NOMO-1 treated with DMSO at 0.1 percent for 48 hours (cell line): ENCODE data around the gene SNRPD3.

Experiments
- DNase-seq: peaks from one replicate; lab custom pipeline; 2025; ENCODE audit not compliant: unreplicated experiment; lab: John Stamatoyannopoulos, UW

SNRPD3 gene

GRCh38 chr22:24555165-24556039 is at the start of gene SNRPD3:
TSS of gene SNRPD3 (plus strand) at chr22:24555999. CDS start at chr22:24557675, 1,676 bp downstream.
- peak; percentile 96 for DNase-seq

- peak; percentile 73 for DNase-seq
Observed at GRCh38 chr22:24506802-24507438, 48.9 kb upstream of the SNRPD3 start.

GRCh38 chr22:24507716-24508115 is 48.1 kb upstream of the SNRPD3 start:
- DNase-seq: no peak

GRCh38 chr22:24510637-24511625 is 44.9 kb upstream of the SNRPD3 start:
- peak; percentile 97 for DNase-seq

- DNase-seq: peak; percentile 63
Observed at GRCh38 chr22:24512043-24512442, 43.8 kb upstream of the SNRPD3 start.

- DNase-seq: no peak
Observed at GRCh38 chr22:24513378-24514240, 42.2 kb upstream of the SNRPD3 start.

GRCh38 chr22:24514241-24515026 is 41.4 kb upstream of the SNRPD3 start:
- no peak for DNase-seq

- no peak for DNase-seq
Observed at GRCh38 chr22:24515027-24515338, 40.8 kb upstream of the SNRPD3 start.

GRCh38 chr22:24516301-24516737 is 39.5 kb upstream of the SNRPD3 start:
- no peak for DNase-seq

- DNase-seq: no peak
Observed at GRCh38 chr22:24517446-24517845, 38.4 kb upstream of the SNRPD3 start.

- no peak for DNase-seq
Observed at GRCh38 chr22:24518228-24518627, 37.6 kb upstream of the SNRPD3 start.

GRCh38 chr22:24518771-24519485 is 36.9 kb upstream of the SNRPD3 start:
- DNase-seq: no peak

GRCh38 chr22:24519496-24519895 is 36.3 kb upstream of the SNRPD3 start:
- no peak for DNase-seq

- DNase-seq: peak; percentile 68
Observed at GRCh38 chr22:24521791-24522245, 34.0 kb upstream of the SNRPD3 start.

- no peak for DNase-seq
Observed at GRCh38 chr22:24523873-24524272, 31.9 kb upstream of the SNRPD3 start.

- DNase-seq: peak; percentile 85
Observed at GRCh38 chr22:24525416-24526037, 30.3 kb upstream of the SNRPD3 start.

GRCh38 chr22:24526191-24526590 is 29.6 kb upstream of the SNRPD3 start:
- no peak for DNase-seq

- peak; percentile 20 for DNase-seq
Observed at GRCh38 chr22:24529898-24530297, 25.9 kb upstream of the SNRPD3 start.
